HepG2 (cell line): ENCODE data around the gene ARHGAP33. TPM values are rescaled to one million over a fixed set of nuclear protein-coding genes. Genes with fewer than 3 reads are reported as not detected.
A peak's percentile ranks its signal among the peaks of the same experiment; 100 is the strongest.

Source experiments
- ATAC-seq: fragments of 200-7000 bp; cut with Tn5 transposase; 3 replicates; pipeline ENCODE4 v1.9.1; 2020; ENCODE audit warnings: mild to moderate bottlenecking, moderate library complexity
- BruUV-seq: library from RNA; stranded (reverse); fragments of 400-500 nt; replicated peaks from 2 replicates; lab custom pipeline; 2021; lab: Mats Ljungman, UMichigan
- CTCF ChIA-PET: fragments of 300-600 bp; formaldehyde crosslinking; extraction: SDS; loops from one replicate; lab custom pipeline; 2021; ENCODE audit warnings: low total read pairs, inconsistent platforms, low intra/inter-chr PET ratio; lab: Yijun Ruan, JAX
- POLR2A ChIA-PET: fragments of 350-600 bp; sonication (Branson Sonifier 250); formaldehyde crosslinking; loops from one replicate; lab custom pipeline; 2020; ENCODE audit warnings: antibody characterized with exemption, inconsistent platforms; lab: Yijun Ruan, JAX
- DNase-seq: peaks from one replicate; pipeline ENCODE4 v3.0.0-alpha.2; 2015; ENCODE audit warnings: low spot score
- FAIRE-seq: peaks from 3 replicates; lab custom pipeline; 2011; peaks lifted over from hg19 to GRCh38; lab: Jason Lieb, UNC
- H2AFZ ChIP-seq: one replicate; pipeline ENCODE4 v1.6.1; 2011; ENCODE audit warnings: low read length, inconsistent platforms
- H3K27ac ChIP-seq: fragments of 300-600 bp; 3 replicates; pipeline ENCODE4 v1.8.0; 2011; ENCODE audit warnings: mixed run types, mild to moderate bottlenecking, mixed read lengths, low read length, inconsistent platforms; ENCODE audit not compliant: insufficient read depth; ENCODE audit errors: extremely low read length
- H3K27me3 ChIP-seq, 2 experiments: fragments of 200-600 bp in 1 of 2; 2 replicates in 1 of 2; 3 replicates in 1 of 2; pipeline versions ENCODE4 v1.6.0 to v1.8.0; 2011; ENCODE audit warnings: low read length in 2 of 2, mild to moderate bottlenecking in 2 of 2, moderate library complexity in 2 of 2, inconsistent platforms in 1 of 2; ENCODE audit not compliant: insufficient read depth in 2 of 2, control insufficient read depth in 1 of 2
- H3K36me3 ChIP-seq, 2 experiments: fragments of 200-600 bp in 1 of 2; replicated peaks in 1 of 2; 2 replicates in 1 of 2; 3 replicates in 1 of 2; pipeline versions ENCODE4 v1.5.1 to v1.8.0; 2011; ENCODE audit warnings: low read length in 2 of 2, inconsistent platforms in 1 of 2; ENCODE audit not compliant: insufficient read depth in 2 of 2, control insufficient read depth in 1 of 2
- H3K4me1 ChIP-seq: 2 replicates; pipeline ENCODE4 v1.5.1; 2012; ENCODE audit warnings: low read length, inconsistent platforms; ENCODE audit not compliant: insufficient read depth
- H3K4me2 ChIP-seq: 2 replicates; pipeline ENCODE4 v1.6.0; 2011; ENCODE audit warnings: low read depth, low read length, inconsistent platforms
- H3K4me3 ChIP-seq, 3 experiments: fragments of 200-600 bp in 1 of 3; sonication (generic), shearing (Covaris generic) in 1 of 3; replicated peaks in 1 of 3; 2 replicates each; pipeline ENCODE4 v1.5.1; 2011 to 2016; ENCODE audit warnings: low read length in 3 of 3, inconsistent platforms in 2 of 3, low read depth in 2 of 3, mild to moderate bottlenecking in 2 of 3, control low read depth in 1 of 3, mixed read lengths in 1 of 3; ENCODE audit not compliant: insufficient read depth in 1 of 3
- H3K79me2 ChIP-seq: one replicate; pipeline ENCODE4 v1.6.1; 2011; ENCODE audit warnings: low read length, inconsistent platforms; ENCODE audit not compliant: insufficient read depth
- H3K9ac ChIP-seq: 2 replicates; pipeline ENCODE4 v1.6.0; 2011; ENCODE audit warnings: mild to moderate bottlenecking, low read depth, low read length, inconsistent platforms; ENCODE audit not compliant: insufficient read depth
- H3K9me3 ChIP-seq: 2 replicates; pipeline ENCODE4 v1.5.1; 2012; ENCODE audit warnings: mild to moderate bottlenecking, low read length
- H4K20me1 ChIP-seq: 2 replicates; pipeline ENCODE4 v1.6.0; 2011; ENCODE audit warnings: inconsistent platforms, mild to moderate bottlenecking, low read length, moderate library complexity; ENCODE audit not compliant: insufficient read depth
- DPF2 ChIP-seq: sonication (generic); formaldehyde crosslinking; IDR thresholded peaks from 2 replicates; pipeline ENCODE4 v1.4.0; 2020; ENCODE audit warnings: mild to moderate bottlenecking, low read depth, missing genetic modification reagents, borderline replicate concordance
- HHEX ChIP-seq: IDR thresholded peaks from 2 replicates; pipeline ENCODE4 v1.6.1; 2016; ENCODE audit warnings: control low read depth
- MLLT10 ChIP-seq: sonication (generic); formaldehyde crosslinking; IDR thresholded peaks from 2 replicates; pipeline ENCODE4 v1.4.0; 2020; ENCODE audit warnings: missing genetic modification reagents
- NCOA2 ChIP-seq: sonication (generic); formaldehyde crosslinking; IDR thresholded peaks from 2 replicates; pipeline ENCODE4 v1.8.0; 2022; ENCODE audit warnings: inconsistent platforms
- RERE ChIP-seq: IDR thresholded peaks from 2 replicates; pipeline ENCODE4 v1.6.1; 2016; ENCODE audit warnings: low read depth, missing genetic modification reagents, missing compliant biosample characterization
- RFX5 ChIP-seq: IDR thresholded peaks from 2 replicates; pipeline ENCODE4 v1.6.1; 2011; ENCODE audit warnings: low read depth, low read length, improper control_type of control experiment
- SRY ChIP-seq: sonication (generic); formaldehyde crosslinking; IDR thresholded peaks from 2 replicates; pipeline ENCODE4 v1.8.0; 2022; ENCODE audit warnings: mild to moderate bottlenecking, missing genetic modification reagents
- TAF1 ChIP-seq: sonication (generic); formaldehyde crosslinking; IDR thresholded peaks from 2 replicates; pipeline ENCODE4 v1.4.0; 2020; ENCODE audit warnings: missing genetic modification reagents
- ZBTB7B ChIP-seq: sonication (generic); formaldehyde crosslinking; IDR thresholded peaks from 2 replicates; pipeline ENCODE4 v1.4.0; 2020; ENCODE audit warnings: missing genetic modification reagents
- ZFYVE20 ChIP-seq: sonication (generic); formaldehyde crosslinking; IDR thresholded peaks from 2 replicates; pipeline ENCODE4 v1.8.0; 2023; ENCODE audit warnings: low read depth, mild to moderate bottlenecking, moderate library complexity, missing genetic modification reagents, borderline replicate concordance
- ZNF550 ChIP-seq: sonication (generic); formaldehyde crosslinking; IDR thresholded peaks from 2 replicates; pipeline ENCODE4 v1.4.0; 2020; ENCODE audit warnings: mild to moderate bottlenecking, missing genetic modification reagents, borderline replicate concordance
- ZNF746 ChIP-seq: sonication (generic); formaldehyde crosslinking; IDR thresholded peaks from 2 replicates; pipeline ENCODE4 v1.8.0; 2022; ENCODE audit warnings: mild to moderate bottlenecking, missing genetic modification reagents
- WGBS: methylation state at CpG from one replicate; pipeline ENCODE4 v1.1.6; 2017; ENCODE audit warnings: low lambda C conversion rate; 5-methylcytosine and 5-hydroxymethylcytosine counted together
- in situ Hi-C: cut with HindIII; loops from 2 replicates; pipeline ENCODE4 v1.10.0; 2017; ENCODE audit warnings: low pct_unique_long_range_greater_than_20kb; ENCODE audit not compliant: extremely low pct_ligation_motif_present
- intact Hi-C: fragments of 100-400 bp; cut with micrococcal nuclease; formaldehyde crosslinking; loops from one replicate; pipeline ENCODE4 v1.10.0; 2022; ENCODE audit not compliant: unreplicated experiment
- polyA plus RNA-seq, 8 experiments: library from polyadenylated mRNA; depleted of rRNA in 3 of 8; stranded (reverse) in 7 of 8; unstranded in 1 of 8; fragments of >200 nt; fragmentation: Illumina TruSeq in 4 of 8; extraction: Trizol in 4 of 8; gene quantifications; 2 replicates each; pipeline versions ENCODE4 v1.2.1 to v1.2.3, GENCODE V29; 2011 to 2016; ENCODE audit warnings: low read depth in 4 of 8, missing spikeins in 1 of 8, mixed read lengths in 1 of 8; ENCODE audit not compliant: insufficient read depth in 1 of 8
- total RNA-seq, 5 experiments: library from RNA; depleted of rRNA; stranded (reverse); fragments of >200 nt; fragmentation: Illumina TruSeq; extraction: Trizol; gene quantifications; 2 replicates each; pipeline ENCODE4 v1.2.3, GENCODE V29; 2016; ENCODE audit warnings: low read depth in 1 of 5
- TF ChIP-seq, protein P1 (sequence below): sonication (generic); formaldehyde crosslinking; IDR thresholded peaks from 2 replicates; pipeline ENCODE4 v1.5.0; 2020; ENCODE audit warnings: mild to moderate bottlenecking, missing genetic modification reagents, borderline replicate concordance
- TF ChIP-seq, protein P2 (sequence below): sonication (generic); formaldehyde crosslinking; IDR thresholded peaks from 2 replicates; pipeline ENCODE4 v1.4.0; 2020; ENCODE audit warnings: missing genetic modification reagents; ENCODE audit errors: not compliant biosample characterization

ARHGAP33 gene
- total and polyA plus RNA-seq, 2 of the 13 experiments (the other 11 are each of a cell fraction or from before 2014, with no cell fraction given) = 1.3 to 2.7 TPM

GRCh38 chr19:35818445-35818844 lies 43.1 kb downstream of the ARHGAP33 start:
- no peak overlapping the region for H3K27ac ChIP-seq
- no peaks in the 10 kb centered on the region for H3K9me3 ChIP-seq
- H3K36me3 ChIP-seq = no peaks in the 10 kb centered on the region
- intact Hi-C loops (loop anchor here (10.0 kb wide), 1 partner anchor 124 kb away; no protein-coding TSS in a partner anchor), in situ Hi-C loops (loop anchor here (10.0 kb wide), 1 partner anchor 124 kb away; no protein-coding TSS in a partner anchor)
- no peak overlapping the region for H3K4me3 ChIP-seq
- DNase-seq = no peak
- no peaks in the 10 kb centered on the region for H4K20me1 ChIP-seq
- H3K27me3 ChIP-seq = no peaks in the 10 kb centered on the region; a peak in 1 of 5 replicates
- ChIA-PET POLR2A (interaction anchor here (1.4 to 1.9 kb wide), 3 partner anchors 78 to 124 kb away, joined by 3 to 5 read pairs (median 3); no protein-coding TSS in a partner anchor), CTCF (interaction anchor here (2.8 kb wide), 1 partner anchor 124 kb away, joined by 22 read pairs; no protein-coding TSS in a partner anchor)
- H3K9ac ChIP-seq = no peak overlapping the region
- H3K4me1 ChIP-seq = peaks cover 48% of the 10 kb centered on the region
- no peak for FAIRE-seq
- BruUV-seq = no TSS peak
- ATAC-seq = no peak
- no peak overlapping the region for H2AFZ ChIP-seq
- no peaks in the 10 kb centered on the region for H3K79me2 ChIP-seq
- WGBS = 13% methylated on average over 3 of the region's 3 CpGs
- peak overlapping the region; percentile 13; the same call in 1 of the 2 replicates for H3K4me2 ChIP-seq
- no peak for TF ChIP-seq ZNF746 (CRISPR knock-in tag)
- TF ChIP-seq, protein P1, sequence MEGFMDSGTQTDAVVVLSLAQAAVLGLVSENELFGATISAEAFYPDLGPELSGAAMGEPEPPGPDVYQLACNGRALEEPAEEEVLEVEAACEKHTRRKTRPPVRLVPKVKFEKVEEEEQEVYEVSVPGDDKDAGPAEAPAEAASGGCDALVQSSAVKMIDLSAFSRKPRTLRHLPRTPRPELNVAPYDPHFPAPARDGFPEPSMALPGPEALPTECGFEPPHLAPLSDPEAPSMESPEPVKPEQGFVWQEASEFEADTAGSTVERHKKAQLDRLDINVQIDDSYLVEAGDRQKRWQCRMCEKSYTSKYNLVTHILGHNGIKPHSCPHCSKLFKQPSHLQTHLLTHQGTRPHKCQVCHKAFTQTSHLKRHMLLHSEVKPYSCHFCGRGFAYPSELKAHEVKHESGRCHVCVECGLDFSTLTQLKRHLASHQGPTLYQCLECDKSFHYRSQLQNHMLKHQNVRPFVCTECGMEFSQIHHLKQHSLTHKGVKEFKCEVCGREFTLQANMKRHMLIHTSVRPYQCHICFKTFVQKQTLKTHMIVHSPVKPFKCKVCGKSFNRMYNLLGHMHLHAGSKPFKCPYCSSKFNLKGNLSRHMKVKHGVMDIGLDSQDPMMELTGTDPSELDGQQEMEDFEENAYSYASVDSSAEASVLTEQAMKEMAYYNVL = no peak
- TF ChIP-seq ZBTB7B (CRISPR knock-in tag) = no peak
- no peak for TF ChIP-seq ZFYVE20
- TF ChIP-seq NCOA2 (CRISPR knock-in tag) = no peak
- no peak for TF ChIP-seq TAF1
- TF ChIP-seq ZNF550 (CRISPR knock-in tag) = no peak
- no peak for TF ChIP-seq DPF2
- TF ChIP-seq MLLT10 = no peak
- TF ChIP-seq, protein P2, sequence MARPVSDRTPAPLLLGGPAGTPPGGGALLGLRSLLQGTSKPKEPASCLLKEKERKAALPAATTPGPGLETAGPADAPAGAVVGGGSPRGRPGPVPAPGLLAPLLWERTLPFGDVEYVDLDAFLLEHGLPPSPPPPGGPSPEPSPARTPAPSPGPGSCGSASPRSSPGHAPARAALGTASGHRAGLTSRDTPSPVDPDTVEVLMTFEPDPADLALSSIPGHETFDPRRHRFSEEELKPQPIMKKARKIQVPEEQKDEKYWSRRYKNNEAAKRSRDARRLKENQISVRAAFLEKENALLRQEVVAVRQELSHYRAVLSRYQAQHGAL (CRISPR knock-in tag) = no peak
- TF ChIP-seq HHEX (CRISPR knock-in tag) = no peak
- TF ChIP-seq SRY = no peak
- no peak for TF ChIP-seq RERE (CRISPR knock-in tag)
- no peak for TF ChIP-seq RFX5
